Stimulated activated CD8-positive, alpha-beta memory T cell treated with anti-CD3 and anti-CD28 coated beads, Interleukin-15, amount 100 ng/mL, for 24 hours (primary cell): ENCODE results near the gene RSPO4.

Experiments
- DNase-seq: peaks from one replicate; pipeline ENCODE4 v3.0.0-alpha.2; 2020; ENCODE audit warnings: low read depth

The RSPO4 gene

GRCh38 chr20:910132-910869 is 91.8 kb downstream of the RSPO4 start:
- DNase-seq, result no peak

DNA sequence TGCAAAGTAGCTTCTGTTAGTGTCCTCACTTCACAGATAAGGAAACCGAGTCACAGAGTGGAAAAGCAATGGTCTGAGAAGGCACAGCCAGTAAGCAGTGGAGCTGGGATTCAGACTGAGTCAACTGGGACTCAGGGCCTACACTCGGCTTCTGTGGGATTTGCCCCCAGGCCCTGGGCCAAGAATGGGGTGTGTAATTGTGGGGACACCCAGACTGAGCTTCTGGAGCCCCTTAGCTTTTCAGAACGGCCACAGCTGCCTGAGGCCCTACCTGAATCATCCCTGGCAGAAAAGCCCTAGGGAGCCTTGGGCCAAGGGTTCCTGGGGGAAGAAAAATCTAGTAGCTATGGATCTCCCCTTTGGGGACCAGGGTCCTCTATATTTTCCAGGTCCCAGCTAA is 92.5 kb downstream of the RSPO4 start:
- DNase-seq, result no peak
